HS-27A (cell line): Measurements from ENCODE around the gene TRIO.

Source experiments
- DNase-seq: peaks from one replicate; pipeline ENCODE4 v3.0.0-alpha.2; 2012; ENCODE audit warnings: low read depth, missing footprints

Gene TRIO

DNA sequence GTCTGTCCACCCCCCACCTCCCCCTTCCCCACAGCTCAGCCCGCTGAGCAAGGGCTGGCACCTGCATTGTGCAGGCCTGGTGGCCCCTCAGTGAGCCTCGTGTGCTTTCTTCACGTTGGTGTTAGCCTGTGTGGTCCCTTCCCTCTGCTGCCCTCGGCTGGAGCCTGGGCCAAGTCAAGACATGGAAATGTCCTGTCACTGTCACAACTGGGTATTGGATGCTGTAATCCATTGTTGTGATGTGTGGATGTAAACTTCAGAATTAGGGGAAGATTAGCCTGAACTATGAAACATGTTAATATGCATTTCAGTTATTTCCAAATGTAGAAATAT is 103.9 kb downstream of the TRIO start:
- DNase-seq: no peak

DNA sequence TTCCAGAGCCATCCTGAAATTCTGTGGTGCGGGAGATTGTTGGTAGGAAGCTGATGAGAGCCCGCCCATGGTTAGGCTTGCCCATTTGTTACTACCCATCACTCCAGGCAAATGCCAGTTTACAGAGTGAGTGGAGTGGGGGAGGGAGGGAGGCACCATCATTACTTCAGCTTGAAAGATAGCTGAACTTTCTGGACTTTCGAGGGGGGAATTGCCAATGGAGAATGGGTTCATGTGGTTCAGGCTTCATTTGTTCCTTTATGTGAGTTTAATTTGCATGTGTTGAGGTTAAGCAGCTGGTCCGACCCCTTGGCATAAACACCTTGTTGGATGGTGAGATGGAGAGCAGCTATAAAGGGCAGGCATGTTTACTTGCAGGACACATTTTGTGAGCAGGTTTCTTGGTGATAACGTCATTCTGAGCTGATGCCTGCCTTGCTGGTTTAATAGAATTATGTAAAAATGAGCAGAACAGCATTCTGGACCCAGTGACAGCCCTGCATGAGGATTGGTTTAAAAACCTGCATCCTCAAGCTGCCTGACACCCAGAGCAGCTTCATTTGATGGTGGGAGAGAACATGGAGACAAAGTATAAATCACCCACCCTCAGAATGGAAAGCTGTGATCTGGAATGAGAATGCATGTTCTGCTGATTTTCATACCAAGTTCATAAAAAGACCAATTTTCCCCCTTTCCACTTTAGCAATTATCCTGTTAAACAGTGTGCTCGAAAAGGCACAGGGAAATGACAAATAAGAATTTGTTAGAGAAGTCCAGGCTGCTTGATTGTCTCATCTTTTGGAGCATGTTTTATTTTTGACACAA is 106.3 kb downstream of the TRIO start:
- DNase-seq: no peak

DNA sequence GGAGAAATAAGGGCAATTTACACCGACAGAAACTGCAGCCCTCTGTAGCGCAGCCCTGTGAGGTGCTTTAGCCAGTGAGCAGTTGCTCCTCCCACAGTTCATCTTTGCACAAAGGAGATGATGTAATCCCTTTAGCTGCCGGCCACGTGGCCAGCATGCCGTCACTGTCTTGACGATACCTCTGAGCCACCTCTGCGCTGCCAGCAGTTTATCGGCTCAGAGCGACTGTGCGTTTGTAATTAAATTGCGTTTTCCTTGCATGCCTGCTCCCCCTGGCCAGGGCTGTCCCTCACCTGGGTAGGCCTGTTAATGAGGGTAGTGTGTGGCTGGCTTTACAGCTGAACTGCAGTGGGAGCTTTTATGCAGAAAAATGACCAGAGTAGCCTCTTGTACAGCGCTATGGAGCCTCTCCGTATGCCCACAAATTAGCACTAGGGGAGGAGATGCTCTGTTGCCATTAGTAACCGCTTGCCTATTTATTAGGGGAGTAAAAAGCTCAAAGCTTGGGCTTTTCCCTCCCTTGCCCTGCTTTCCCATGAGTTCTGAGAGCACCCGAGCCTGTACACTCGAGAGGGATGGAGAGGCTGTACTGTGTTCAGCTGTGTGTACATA is 107.0 kb downstream of the TRIO start:
- no peak for DNase-seq

DNA sequence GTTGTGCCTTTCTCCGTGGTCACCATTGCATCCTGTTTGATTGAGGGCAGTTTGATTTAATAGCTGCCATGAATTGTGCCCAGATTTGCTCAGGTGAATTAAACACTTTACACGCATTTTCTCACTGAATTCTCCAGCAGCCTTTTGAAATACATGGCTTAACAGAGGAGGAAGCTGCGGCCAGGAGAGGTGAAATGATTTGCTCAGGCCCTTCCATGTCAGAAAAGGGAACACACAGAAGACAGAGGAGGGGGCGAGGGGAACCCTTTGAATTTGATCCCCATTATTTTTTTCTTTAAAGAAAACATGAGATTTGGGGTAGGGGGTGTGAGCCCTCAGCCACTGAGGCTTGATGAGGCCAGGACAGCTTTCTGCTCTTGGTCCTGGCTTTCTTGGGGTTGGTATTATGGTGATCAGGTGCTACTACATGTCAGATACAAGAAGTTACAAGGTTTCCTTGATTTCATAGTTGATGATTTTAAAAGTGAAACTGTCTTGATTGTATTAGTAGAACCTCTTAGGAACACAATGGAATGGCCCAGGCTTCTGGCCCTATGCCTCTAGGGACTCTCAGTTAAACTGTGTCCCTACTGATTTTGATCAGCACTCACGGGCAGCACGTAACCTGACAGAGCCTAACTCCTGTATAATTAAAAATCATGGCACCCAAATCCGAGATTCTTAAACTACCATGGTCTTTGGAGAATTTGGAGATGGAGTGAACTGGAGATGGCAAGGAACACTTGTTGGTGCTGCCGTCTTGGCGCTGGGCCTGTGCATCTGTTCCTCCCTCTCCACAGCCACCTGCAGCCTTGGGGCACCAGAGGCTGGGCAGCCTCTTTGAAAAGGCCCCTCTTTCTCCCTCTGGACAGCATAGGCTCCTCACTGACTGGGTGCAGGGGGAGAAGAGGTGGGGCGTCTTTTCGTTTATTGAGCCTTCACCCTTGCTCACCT is 107.9 kb downstream of the TRIO start:
- no peak for DNase-seq

DNA sequence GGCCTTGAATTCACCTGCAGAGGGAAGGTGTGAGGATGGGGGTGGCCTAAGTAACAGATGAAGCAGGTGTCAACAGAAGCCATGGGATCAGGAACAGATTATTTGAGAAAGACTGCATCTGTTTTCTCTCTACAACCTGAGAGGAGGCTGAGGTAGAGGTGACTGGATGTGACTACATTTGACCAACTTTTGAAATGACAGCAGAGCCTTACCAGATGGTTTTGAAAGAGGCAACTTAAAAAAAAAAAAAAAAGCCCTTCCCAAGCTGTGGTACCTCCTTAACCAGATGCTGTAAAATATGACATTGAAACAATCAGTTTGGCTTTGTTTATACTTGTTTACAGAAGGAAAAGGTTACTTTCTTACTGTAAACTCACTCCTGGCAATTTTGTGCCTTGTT is 108.6 kb downstream of the TRIO start:
- no peak for DNase-seq

DNA sequence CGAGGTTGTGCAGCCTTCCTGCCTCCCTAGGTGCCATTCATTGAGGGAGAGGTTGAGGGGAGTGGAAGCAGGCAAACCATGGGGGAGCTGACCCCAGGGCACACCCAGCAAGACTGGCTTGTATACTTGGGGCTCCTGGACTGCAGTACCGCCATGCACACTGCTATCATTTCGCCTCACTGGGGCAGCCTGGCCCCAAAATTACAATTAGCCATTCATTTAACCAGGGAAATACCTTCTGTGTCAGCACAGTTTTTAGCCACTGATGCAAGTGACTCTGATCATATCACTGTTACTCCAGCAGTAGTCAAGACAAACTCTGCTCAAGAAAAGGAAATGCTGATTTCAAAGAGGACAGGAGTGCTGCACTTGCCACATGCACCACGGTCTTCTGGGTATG is 109.7 kb downstream of the TRIO start:
- DNase-seq: no peak

DNA sequence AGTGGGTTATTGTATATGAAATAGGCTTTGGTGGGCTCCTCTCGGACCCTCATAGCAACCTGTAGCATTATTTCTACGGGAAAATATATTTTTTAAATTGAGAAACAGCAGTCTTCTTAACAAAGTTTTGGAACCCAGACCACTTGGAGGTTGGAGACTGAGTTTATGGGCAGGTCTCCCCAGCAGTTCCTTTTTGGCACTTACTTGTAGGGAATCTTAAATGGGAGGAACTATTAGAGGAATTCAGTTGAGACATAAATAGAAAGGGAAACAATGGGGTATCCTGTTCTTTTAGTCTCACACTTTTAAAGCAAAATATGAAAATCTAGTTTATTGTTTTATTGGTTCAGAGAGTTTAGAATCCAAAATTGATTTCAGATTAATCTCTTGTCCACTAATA is 111.5 kb downstream of the TRIO start:
- DNase-seq: no peak

DNA sequence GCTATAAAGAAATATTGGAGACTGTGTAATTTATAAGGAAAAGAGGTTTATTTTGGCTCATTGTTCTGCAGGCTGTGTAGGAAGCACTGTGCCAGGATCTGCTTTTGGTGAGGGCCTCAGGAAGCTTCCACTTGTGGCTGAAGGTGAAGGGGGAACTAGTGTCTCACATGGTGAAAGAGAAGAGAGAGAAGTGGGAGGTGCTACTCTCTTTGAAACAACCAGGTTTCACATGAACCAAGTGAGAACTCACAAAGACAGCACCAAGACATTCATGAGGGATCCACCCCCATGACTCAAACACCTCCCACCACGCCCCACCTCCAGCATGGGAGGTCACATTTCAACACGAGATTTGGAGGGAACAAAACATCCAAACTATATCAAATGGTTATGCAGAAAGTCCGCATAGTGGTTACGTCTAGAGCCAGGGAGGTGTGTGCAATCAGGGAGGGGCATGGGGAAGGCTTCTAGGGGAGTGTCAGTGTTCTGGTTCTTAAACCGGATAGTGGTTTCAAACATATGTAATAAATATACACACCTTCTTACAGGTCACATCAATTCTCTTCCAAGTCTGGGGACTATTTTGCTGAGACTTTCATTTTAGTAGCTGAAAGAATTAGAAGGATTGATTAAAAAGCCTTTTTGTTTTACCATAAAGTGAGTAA is 113.0 kb downstream of the TRIO start:
- DNase-seq: no peak

DNA sequence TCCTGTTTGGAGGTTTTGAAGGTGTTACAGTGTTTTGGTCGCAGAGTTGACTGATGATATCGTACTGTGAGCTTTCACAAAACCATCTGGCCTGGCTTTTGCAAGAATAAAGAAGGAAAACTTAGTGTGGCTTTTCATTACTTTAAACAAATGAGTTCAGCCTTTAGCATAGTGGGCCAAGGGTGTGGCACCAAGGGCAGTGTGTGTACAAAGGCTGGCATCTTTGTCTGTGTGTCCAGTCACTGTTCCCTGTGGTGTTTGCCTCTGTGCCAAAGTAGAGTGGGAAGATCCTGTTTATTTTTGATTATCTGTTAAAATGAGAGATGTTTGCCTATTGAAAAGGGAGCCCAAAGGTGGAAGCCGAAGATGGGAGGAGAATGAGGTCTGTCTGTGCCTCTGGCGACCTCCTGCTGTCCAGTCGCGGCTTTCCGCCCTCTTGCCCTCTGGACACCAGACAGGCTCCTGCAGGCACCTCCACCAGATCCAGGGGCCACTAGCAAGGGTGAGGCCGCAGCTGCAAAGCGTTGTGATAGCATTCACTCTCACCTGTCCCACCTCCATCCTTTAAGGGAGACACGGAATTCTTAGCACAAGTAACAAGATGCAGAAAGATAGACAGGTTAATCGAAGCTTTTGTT is 113.7 kb downstream of the TRIO start:
- DNase-seq: no peak

DNA sequence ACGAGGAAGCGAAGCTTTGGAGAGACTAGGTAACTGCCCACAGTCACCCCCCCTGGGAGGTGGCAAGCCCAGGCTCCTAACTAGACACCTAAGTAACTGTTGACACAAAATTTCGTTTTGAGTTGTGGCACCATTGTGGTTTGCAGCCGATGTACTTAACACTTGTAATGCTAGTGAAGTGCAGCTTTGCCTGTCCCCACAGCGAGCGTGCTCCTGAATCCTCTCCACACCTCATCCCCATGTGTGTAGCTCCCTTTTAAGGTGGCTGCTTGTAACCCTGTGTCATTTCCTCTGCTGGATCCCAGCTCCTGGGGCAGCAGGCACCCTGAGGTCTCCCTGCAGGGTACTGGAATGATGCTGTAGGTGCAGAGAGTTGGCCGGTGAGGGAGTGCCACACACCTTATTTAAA is 114.9 kb downstream of the TRIO start:
- DNase-seq: no peak

DNA sequence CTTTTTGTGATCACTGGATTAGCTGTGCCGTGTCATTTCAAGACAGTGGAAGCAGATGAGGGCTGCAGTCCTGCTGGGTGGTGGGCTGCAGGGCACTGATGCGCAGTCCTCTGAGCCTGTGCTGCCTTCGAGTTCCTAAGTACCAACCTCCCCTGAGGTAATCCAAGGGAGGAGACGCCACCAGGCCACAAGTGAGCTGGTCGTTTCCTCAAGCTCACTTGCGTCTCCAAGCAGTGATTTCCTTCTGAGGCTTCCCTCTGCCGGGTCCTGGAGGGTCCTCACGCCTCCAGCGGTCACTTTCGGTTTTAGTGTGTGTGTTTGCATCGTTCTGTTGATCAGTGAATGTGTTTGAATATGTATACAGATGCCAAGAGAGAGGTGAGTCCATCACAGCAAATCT is 115.7 kb downstream of the TRIO start:
- DNase-seq: no peak

DNA sequence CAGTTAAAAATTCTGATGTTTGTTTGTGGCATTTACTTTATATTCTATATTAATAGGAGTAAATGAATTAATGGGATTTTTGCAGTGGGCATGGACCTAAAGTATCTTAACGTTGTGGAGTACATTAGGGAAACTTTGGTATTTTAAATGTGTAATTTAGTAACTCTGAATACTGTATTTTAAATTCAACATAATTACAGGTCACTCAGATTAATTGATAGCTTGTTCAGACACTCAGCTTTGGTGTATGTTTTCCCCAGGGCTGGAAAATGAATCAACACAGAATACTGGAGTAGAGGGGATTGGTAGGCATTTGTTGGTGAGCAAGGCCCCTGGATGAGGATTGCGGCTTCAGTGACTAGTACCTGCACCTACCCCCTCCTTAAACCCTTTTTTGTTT is 117.5 kb downstream of the TRIO start:
- DNase-seq: no peak

DNA sequence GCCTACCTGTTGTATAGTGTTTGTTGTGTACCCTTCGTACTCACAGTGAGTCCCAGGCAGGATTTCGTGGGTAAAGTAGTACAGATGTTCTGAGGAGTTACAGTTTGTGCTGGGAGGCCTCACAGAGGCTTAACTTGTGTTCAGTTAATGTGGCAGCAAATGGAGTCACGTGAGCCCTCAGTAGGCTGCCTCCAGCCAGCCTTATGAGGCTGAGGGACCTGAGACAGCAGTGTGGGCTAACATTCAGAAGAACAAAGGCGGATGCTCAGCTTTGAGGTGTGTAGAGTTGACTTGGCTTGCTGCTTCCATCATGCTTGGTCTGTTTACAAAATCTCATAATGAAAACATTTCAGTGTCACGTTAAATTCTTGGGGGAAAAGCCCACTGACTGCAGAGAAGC is 118.1 kb downstream of the TRIO start:
- no peak for DNase-seq

DNA sequence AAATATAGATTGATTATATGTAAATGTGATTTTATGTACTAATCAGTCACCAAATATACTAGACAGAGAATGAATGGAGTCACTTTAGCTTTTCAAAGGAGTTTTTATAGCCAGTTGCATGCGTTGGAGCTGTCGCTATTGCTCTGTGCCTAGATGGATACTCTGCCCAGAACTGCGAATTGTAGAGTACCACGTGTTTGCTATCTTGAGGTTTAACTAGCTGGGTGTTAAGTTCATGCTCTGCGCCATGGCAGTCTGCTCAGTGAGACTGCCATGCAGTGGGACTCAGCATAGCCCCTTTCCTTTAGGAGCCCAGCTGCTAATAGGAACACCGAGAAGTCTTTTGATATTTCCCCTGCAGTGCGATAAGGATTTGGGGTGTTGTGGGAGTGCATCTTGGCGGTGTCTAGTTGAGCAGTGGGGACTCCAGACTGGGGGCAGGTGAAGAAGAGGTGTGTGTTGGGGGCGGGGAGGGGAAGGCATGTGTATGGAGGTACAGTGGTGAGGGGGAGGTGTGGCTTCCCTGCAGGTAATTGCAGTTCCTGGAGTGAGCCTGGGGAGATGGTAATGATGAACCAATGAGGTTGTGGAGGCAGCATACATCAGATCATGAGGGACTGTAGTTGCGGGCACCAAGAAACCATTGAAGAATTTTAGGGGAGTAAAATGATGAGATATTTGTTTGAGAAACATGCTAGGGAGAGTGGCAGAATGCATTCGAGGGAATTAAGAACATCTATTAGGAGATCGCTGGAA is 118.9 kb downstream of the TRIO start:
- DNase-seq: no peak

DNA sequence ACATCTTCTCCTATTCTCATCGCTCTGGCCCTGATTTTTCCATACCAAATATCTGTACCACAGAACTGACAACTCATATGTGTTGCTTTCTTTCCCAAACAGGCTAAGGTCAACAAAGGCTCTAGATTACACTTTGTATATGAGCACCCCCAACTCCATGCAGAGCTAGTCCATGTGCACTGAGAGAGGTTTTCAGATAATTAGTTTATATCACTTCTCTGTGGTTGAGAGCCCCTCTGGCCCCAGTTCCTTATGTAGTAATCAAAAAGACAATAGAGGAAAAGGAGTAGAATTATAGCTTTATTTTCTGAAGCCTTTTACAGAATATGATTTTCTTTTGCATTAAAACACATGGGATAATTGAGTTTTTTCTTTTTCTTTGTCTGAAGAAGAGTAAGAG is 120.0 kb downstream of the TRIO start:
- DNase-seq: no peak

DNA sequence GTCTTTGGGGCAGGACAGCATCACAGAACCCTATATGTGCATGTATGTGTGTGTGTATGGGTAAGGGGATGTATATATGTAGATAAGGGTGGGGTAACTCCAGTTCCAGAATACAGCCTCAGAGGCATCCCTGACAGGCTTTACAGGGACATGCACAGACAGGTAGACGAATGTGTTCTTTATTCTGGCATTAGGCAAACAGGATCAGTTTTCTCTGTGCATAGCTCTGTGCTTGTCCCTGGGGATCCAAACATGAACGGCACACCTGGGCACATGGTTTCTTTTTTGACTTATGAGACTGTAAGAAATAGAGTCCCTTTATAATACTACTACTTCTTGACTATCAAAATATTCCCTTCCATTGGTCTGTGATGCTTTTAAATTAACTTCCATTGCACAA is 120.6 kb downstream of the TRIO start:
- DNase-seq: no peak

DNA sequence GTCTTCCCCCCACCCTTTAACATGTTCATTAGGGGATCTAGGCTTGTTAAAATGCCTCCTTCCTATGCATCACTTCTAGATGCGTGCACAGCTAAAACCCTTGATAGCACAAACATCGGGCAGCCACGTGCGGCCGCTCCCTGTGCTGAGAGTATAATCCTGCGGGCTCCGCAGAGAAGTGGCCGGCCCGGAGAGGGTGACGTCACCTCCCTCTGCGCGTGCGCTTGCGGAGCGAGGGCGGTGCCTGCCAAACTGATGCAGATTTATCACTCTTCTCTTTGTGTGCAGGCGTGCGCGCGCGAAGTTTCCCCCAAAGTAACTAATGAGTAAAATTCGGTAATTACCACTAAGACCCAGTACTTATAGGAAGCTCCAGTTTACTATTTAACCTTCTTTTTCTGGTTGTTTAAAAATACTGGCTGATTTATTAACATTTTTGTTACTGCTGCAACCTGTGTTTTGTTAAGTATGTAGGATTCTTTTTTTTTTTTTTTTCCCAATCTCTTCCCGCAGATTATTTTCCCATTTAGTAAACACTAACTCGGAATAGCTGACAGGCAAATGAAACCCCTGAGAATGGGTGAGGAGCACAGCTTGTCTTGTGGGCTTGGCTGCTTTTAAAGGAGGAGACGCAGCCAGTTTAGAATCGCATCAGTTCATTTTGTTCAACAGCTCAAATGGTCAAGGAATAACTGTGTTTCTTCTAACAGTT is 121.6 kb downstream of the TRIO start:
- DNase-seq: peak; percentile 88

DNA sequence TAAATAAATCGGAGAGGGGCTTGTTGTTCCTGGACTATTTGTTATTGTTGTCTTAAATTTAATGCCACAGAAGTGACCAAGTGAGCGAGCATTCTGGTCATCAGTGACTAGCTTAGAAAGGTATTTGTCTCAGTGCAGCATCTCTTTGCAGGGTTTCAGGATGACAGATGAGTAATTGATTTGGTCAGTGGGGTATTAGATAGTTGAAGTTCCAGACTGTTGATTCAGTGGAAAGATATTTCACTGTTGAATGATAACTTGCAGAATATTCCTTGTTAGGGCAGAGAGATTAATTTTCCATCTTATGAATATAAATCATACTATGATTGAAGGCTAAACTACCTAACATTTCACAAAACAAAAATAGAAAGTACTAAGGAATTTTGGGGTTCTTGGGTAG is 122.4 kb downstream of the TRIO start:
- peak; percentile 98 for DNase-seq

DNA sequence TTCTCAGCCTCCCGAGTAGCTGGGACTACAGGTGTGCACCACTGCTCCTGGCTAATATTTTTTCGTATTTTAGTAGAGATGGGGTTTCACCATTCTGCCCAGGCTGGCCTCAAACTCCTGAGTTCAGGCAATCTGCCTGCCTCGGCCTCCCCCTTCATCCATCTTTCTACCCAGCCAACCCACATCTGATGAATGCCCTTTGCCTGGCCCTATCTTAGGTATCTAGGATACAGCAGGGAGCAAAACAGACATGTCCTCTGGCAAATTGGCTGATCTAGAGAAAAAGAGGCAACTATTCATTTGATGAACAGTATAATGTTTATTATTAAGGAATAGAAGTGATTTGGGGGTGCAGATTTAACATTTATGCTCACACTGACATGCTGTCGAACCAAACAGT is 123.0 kb downstream of the TRIO start:
- no peak for DNase-seq

DNA sequence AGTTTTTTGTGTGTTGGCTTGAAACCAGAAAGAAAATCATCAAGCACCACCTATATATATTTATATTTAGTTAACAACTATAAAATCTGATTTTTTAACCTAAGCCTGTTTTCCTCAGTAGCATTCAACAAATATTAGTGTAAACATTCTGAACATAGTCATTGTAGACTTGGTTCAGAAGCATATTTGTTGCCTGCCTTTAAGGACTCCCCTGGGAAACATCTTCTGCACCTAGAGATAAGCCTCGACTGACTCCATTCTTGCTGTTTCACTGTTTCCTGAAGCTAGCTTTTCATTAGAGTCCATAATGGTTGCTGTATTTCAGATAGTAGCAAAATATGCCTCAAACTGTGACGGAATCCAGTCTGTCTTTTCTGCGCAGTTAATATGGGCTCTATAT is 123.5 kb downstream of the TRIO start:
- DNase-seq: no peak
